Measurements from ENCODE around the gene LYSMD3. TPM values are rescaled to one million over a fixed set of nuclear protein-coding genes. Genes with fewer than 3 reads are reported as not detected.

LYSMD3 gene
- total RNA-seq, 1 experiment from 2014 or later, result 14.0 TPM

DNA sequence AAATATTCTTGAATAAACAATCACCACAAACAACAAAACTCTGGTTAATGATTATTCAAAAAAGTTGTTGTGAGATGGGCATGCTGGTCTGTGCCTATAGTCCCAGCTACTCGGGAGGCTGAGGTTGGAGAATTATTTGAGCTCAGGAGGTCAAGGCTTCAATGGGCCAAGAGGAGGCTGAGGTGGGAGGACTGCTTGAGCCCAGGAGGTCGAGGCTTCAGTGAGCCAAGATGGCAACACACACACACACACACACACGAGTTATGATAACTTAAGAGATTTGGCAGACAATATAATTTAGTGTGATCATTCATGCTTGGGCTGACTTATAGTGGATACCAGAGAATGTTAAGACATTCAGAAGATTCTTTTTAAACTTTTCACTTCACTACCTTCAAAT lies 14.9 kb downstream of the LYSMD3 start:
- TF ChIP-seq EZH2 (IDR thresholded peaks at IDR 0.05; ENCODE audit: borderline replicate concordance, low read depth, low read length, poor library complexity, severe bottlenecking), result no peak
- TF ChIP-seq, protein P1, sequence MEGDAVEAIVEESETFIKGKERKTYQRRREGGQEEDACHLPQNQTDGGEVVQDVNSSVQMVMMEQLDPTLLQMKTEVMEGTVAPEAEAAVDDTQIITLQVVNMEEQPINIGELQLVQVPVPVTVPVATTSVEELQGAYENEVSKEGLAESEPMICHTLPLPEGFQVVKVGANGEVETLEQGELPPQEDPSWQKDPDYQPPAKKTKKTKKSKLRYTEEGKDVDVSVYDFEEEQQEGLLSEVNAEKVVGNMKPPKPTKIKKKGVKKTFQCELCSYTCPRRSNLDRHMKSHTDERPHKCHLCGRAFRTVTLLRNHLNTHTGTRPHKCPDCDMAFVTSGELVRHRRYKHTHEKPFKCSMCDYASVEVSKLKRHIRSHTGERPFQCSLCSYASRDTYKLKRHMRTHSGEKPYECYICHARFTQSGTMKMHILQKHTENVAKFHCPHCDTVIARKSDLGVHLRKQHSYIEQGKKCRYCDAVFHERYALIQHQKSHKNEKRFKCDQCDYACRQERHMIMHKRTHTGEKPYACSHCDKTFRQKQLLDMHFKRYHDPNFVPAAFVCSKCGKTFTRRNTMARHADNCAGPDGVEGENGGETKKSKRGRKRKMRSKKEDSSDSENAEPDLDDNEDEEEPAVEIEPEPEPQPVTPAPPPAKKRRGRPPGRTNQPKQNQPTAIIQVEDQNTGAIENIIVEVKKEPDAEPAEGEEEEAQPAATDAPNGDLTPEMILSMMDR (conservative IDR thresholded peaks at IDR 0.05; ENCODE audit: low read depth, low read length), result no peak
- DNase-seq (ENCODE audit: low spot score), result no peak
- Histone ChIP-seq H3K9me3 (ENCODE audit: low read depth, low read length, poor library complexity, severe bottlenecking) (no peaks in the 10 kb centered on the region), H3K36me3 (ENCODE audit: insufficient read depth, low read length, poor library complexity, severe bottlenecking) (no peaks in the 10 kb centered on the region), H3K27ac (ENCODE audit: low read depth, low read length, poor library complexity, severe bottlenecking) (no peak overlapping the region), H3K4me3 (ENCODE audit: low read depth, low read length, poor library complexity, severe bottlenecking) (no peak overlapping the region), H3K4me1 (ENCODE audit: insufficient read depth, low read length, poor library complexity, severe bottlenecking) (peaks cover 17% of the 10 kb centered on the region), H3K27me3 (replicated peaks; ENCODE audit: insufficient read depth, low read depth, low read length, poor library complexity) (no peaks in the 10 kb centered on the region)
- POLR2A ChIA-PET (ENCODE audit: low non-redundant PET), result no interaction called here
- intact Hi-C loops (cut with micrococcal nuclease; ENCODE audit: unreplicated experiment), result no loop called here
- no TSS peak for BruUV-seq (replicated peaks)
- CTCF ChIA-PET, result no interaction called here

DNA sequence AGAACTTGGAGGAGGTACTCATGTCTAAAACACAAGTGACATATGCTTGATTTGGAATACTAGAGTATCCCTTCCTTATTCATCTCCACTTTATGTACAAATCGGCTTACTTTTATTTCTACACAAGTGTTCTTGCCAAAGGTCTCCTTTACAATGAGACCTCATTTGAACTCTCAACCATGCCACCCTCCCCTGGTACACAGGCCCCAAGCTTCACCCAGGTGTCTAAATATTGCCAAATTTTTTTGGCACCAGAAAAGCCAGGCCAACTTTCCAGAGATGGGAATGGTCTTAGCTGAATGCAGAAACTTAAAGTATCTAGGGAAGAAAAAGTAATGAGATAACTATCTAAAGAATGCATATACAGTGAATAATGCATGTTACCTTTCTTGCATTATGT lies 18.9 kb downstream of the LYSMD3 start:
- no peak overlapping the region for H3K4me3 ChIP-seq (ENCODE audit: low read depth, low read length, poor library complexity, severe bottlenecking)
- no peak overlapping the region for H3K27ac ChIP-seq (ENCODE audit: low read depth, low read length, poor library complexity, severe bottlenecking)
- POLR2A ChIA-PET (ENCODE audit: low non-redundant PET), result no interaction called here
- no peaks in the 10 kb centered on the region for H3K4me1 ChIP-seq (ENCODE audit: insufficient read depth, low read length, poor library complexity, severe bottlenecking)
- intact Hi-C loops (cut with micrococcal nuclease; ENCODE audit: unreplicated experiment), result no loop called here
- H3K9me3 ChIP-seq (ENCODE audit: low read depth, low read length, poor library complexity, severe bottlenecking), result no peaks in the 10 kb centered on the region
- H3K36me3 ChIP-seq (ENCODE audit: insufficient read depth, low read length, poor library complexity, severe bottlenecking), result no peaks in the 10 kb centered on the region
- no peak for TF ChIP-seq EZH2 (IDR thresholded peaks at IDR 0.05; ENCODE audit: borderline replicate concordance, low read depth, low read length, poor library complexity, severe bottlenecking)
- TF ChIP-seq, protein P1 (conservative IDR thresholded peaks at IDR 0.05; ENCODE audit: low read depth, low read length), result no peak
- no peak for DNase-seq (ENCODE audit: low spot score)
- no TSS peak for BruUV-seq (replicated peaks)
- CTCF ChIA-PET, result no interaction called here
- no peaks in the 10 kb centered on the region for H3K27me3 ChIP-seq (replicated peaks; ENCODE audit: insufficient read depth, low read depth, low read length, poor library complexity)

DNA sequence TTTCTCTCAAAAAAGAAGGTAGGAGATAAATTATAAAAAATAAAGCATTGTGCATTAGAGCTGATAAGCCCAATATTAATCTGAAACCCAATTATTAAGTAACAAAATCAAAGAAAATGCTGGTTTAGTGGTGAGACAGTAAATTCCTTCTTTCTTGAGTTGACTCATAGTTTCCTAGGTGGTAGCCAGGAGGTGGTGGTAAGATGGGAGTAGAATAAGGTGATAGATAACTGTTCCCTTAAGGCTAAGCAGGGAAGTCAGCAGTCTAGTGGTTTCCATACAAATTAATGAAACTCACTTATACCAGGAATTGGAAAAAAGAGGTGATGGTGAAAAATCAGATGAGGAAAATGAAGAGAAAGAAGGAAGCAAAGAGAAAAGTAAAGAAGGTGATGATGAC lies 23.2 kb downstream of the LYSMD3 start:
- H3K4me3 ChIP-seq (ENCODE audit: low read depth, low read length, poor library complexity, severe bottlenecking), result no peak overlapping the region
- H3K9me3 ChIP-seq (ENCODE audit: low read depth, low read length, poor library complexity, severe bottlenecking), result no peaks in the 10 kb centered on the region
- POLR2A ChIA-PET (ENCODE audit: low non-redundant PET), result no interaction called here
- no peaks in the 10 kb centered on the region for H3K27me3 ChIP-seq (replicated peaks; ENCODE audit: insufficient read depth, low read depth, low read length, poor library complexity)
- H3K4me1 ChIP-seq (ENCODE audit: insufficient read depth, low read length, poor library complexity, severe bottlenecking), result no peaks in the 10 kb centered on the region
- TF ChIP-seq, protein P1 (conservative IDR thresholded peaks at IDR 0.05; ENCODE audit: low read depth, low read length), result no peak
- no peak for TF ChIP-seq EZH2 (IDR thresholded peaks at IDR 0.05; ENCODE audit: borderline replicate concordance, low read depth, low read length, poor library complexity, severe bottlenecking)
- CTCF ChIA-PET, result no interaction called here
- no peak overlapping the region for H3K27ac ChIP-seq (ENCODE audit: low read depth, low read length, poor library complexity, severe bottlenecking)
- intact Hi-C loops (cut with micrococcal nuclease; ENCODE audit: unreplicated experiment), result no loop called here
- no TSS peak for BruUV-seq (replicated peaks)
- no peaks in the 10 kb centered on the region for H3K36me3 ChIP-seq (ENCODE audit: insufficient read depth, low read length, poor library complexity, severe bottlenecking)
- DNase-seq (ENCODE audit: low spot score), result no peak
